Measurements from ENCODE around the gene IFNE. TPM values are rescaled to one million over a fixed set of nuclear protein-coding genes. Genes with fewer than 3 reads are reported as not detected.

Gene IFNE
- polyA plus RNA-seq (2011; rRNA removed) (0.52 and 0.67 TPM in 2 replicates), polyA minus RNA-seq (2011; rRNA and poly(A)+ RNA removed) (0.46 and 1.7 TPM in 2 replicates)

- Histone ChIP-seq H3K9me3 (ENCODE audit: control insufficient read depth, insufficient read depth, low read length) (no peaks in the 10 kb centered on the region), H3K27me3 (ENCODE audit: control insufficient read depth, insufficient read depth, low read length) (no peaks in the 10 kb centered on the region), H3K4me3 (ENCODE audit: low read depth, low read length) (no peak within 1 kb of the TSS), H3K27ac (ENCODE audit: low read depth, low read length) (no peak within 1 kb of the TSS)
- DNase-seq (ENCODE audit: low read depth, low spot score): no peak
- CTCF ChIA-PET: interaction anchor here (1.2 to 2.4 kb wide), 3 partner anchors 17 to 306 kb away, joined by 4 to 10 read pairs (median 4); no protein-coding TSS in a partner anchor
- POLR2A ChIA-PET: no interaction called here
- TF ChIP-seq, protein P1, sequence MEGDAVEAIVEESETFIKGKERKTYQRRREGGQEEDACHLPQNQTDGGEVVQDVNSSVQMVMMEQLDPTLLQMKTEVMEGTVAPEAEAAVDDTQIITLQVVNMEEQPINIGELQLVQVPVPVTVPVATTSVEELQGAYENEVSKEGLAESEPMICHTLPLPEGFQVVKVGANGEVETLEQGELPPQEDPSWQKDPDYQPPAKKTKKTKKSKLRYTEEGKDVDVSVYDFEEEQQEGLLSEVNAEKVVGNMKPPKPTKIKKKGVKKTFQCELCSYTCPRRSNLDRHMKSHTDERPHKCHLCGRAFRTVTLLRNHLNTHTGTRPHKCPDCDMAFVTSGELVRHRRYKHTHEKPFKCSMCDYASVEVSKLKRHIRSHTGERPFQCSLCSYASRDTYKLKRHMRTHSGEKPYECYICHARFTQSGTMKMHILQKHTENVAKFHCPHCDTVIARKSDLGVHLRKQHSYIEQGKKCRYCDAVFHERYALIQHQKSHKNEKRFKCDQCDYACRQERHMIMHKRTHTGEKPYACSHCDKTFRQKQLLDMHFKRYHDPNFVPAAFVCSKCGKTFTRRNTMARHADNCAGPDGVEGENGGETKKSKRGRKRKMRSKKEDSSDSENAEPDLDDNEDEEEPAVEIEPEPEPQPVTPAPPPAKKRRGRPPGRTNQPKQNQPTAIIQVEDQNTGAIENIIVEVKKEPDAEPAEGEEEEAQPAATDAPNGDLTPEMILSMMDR (IDR thresholded peaks at IDR 0.05; ENCODE audit: low read depth, low read length): no peak
These were observed at the start of gene IFNE for GRCh38 chr9:21482213-21482612. IFNE (minus strand) TSS chr9:21482313; CDS start chr9:21481694, 619 bp downstream.

DNA sequence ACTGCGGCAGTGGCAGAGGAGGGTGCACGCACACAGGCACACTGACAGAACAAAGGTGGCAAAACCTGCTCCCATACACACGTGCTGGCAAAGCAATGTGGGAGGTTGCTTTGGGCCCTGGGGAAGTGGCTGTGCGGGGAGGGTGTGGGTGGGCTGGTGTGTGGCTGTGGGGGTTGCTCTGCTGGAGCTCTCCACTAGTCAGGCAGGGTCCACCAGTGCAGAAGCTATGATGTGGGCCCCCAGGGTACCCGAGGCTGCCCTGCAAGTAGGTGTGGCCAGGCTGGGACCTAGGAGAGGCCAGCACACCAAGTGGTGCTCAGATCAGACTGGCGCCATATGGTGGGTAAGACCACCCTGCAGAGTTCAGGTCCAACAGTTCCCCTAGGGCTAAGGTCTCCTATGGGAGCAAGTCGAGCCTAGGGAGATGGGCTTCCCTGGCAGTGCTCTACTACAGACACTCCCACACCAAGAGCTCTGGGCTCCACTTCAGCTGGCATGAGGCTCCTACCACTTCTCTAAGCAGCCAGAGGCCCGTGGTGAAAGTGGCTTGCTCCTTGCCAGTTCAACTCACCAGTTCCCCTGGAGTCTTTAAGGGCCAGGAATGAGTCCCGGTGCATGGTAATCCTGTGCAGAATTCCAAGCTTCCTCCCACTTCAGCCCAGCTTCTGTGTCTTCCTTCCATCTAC, 46.2 kb upstream of the IFNE start:
- DNase-seq (ENCODE audit: low read depth, low spot score): no peak
- 0 out of 2 replicates have a peak, but pooled peaks cover 4% of the 10 kb centered on the region for H3K9me3 ChIP-seq (ENCODE audit: control insufficient read depth, insufficient read depth, low read length)
- TF ChIP-seq, protein P1 (IDR thresholded peaks at IDR 0.05; ENCODE audit: low read depth, low read length): no peak
- CTCF ChIA-PET: no interaction called here
- POLR2A ChIA-PET: no interaction called here
- no peak overlapping the region for H3K27ac ChIP-seq (ENCODE audit: low read depth, low read length)
- H3K27me3 ChIP-seq (ENCODE audit: control insufficient read depth, insufficient read depth, low read length): no peaks in the 10 kb centered on the region
- H3K4me3 ChIP-seq (ENCODE audit: low read depth, low read length): no peak overlapping the region

DNA sequence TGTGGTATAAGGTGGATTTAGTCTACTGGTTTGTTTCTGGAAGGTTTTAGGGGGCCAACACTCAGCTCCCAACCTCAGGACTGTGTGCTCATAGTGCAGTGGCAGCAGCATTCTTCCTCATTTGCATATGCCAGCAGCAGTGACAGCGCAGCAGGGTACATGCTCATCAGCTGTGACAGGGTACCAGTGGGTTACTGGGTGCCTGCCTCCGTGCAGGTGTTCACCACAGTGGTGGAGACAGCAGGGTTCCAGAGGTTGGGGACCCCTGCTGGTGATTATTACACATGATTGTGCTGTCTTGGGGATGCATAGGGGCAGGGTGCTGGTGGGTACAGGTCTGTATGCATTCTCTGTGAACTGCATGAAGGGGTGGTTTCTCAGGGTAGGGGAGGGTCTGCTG, 45.5 kb upstream of the IFNE start:
- 0 out of 2 replicates have a peak, but pooled peaks cover 4% of the 10 kb centered on the region for H3K9me3 ChIP-seq (ENCODE audit: control insufficient read depth, insufficient read depth, low read length)
- POLR2A ChIA-PET: no interaction called here
- no peaks in the 10 kb centered on the region for H3K27me3 ChIP-seq (ENCODE audit: control insufficient read depth, insufficient read depth, low read length)
- no peak overlapping the region for H3K4me3 ChIP-seq (ENCODE audit: low read depth, low read length)
- H3K27ac ChIP-seq (ENCODE audit: low read depth, low read length): no peak overlapping the region
- DNase-seq (ENCODE audit: low read depth, low spot score): no peak
- TF ChIP-seq, protein P1 (IDR thresholded peaks at IDR 0.05; ENCODE audit: low read depth, low read length): no peak
- CTCF ChIA-PET: no interaction called here

GRCh38 chr9:21525174-21525573, 43.1 kb upstream of the IFNE start:
- no peak overlapping the region for H3K4me3 ChIP-seq (ENCODE audit: low read depth, low read length)
- H3K9me3 ChIP-seq (ENCODE audit: control insufficient read depth, insufficient read depth, low read length): 0 out of 2 replicates have a peak, but pooled peaks cover 4% of the 10 kb centered on the region
- H3K27ac ChIP-seq (ENCODE audit: low read depth, low read length): no peak overlapping the region
- ChIA-PET POLR2A (no interaction called here), CTCF (no interaction called here)
- TF ChIP-seq, protein P1 (IDR thresholded peaks at IDR 0.05; ENCODE audit: low read depth, low read length): no peak
- DNase-seq (ENCODE audit: low read depth, low spot score): no peak
- H3K27me3 ChIP-seq (ENCODE audit: control insufficient read depth, insufficient read depth, low read length): no peaks in the 10 kb centered on the region

DNA sequence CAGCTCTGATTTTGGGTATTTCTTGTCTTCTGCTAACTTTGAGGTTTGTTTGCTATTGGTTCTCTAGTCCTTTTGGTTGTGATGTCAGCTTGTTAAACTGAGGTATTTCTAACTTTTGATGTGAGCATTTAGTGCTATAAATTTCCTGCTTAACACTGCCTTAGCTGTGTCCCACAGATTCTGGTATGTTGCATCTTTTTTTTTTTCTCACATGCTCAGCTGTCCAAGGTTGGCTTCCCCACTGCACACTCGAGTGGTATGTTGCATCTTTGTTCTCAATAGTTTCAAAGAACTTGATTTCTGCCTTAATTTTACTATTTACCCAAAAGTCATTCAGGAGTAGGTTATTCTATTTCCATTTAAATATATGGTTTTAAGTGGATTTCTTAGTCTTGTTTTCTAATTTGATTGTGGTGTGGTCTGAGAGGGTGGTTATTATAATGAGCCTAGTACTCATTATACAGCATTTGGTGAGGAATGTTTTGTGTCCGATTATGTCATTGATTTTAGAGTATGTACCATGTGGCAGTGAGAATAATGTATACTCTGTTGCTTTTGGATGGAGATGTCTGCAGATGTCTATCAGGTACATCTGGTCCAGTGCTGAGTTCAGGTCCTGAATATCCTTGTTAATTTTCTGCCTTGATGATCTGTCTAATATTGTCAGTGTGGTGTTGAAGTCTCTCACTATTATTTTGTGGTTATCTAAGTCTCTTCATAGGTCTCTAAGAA, 42.2 kb upstream of the IFNE start:
- Histone ChIP-seq H3K4me3 (ENCODE audit: low read depth, low read length) (no peak overlapping the region), H3K27me3 (ENCODE audit: control insufficient read depth, insufficient read depth, low read length) (no peaks in the 10 kb centered on the region), H3K9me3 (ENCODE audit: control insufficient read depth, insufficient read depth, low read length) (0 out of 2 replicates have a peak, but pooled peaks cover 4% of the 10 kb centered on the region), H3K27ac (ENCODE audit: low read depth, low read length) (no peak overlapping the region)
- TF ChIP-seq, protein P1 (IDR thresholded peaks at IDR 0.05; ENCODE audit: low read depth, low read length): no peak
- CTCF ChIA-PET: interaction anchor here (0.9 kb wide), 2 partner anchors 46 to 58 kb away, joined by 3 read pairs; no protein-coding TSS in a partner anchor
- DNase-seq (ENCODE audit: low read depth, low spot score): no peak
- POLR2A ChIA-PET: no interaction called here

Data from AG04450 (cell line).